Neural crest cell (in vitro differentiated cells): ENCODE measurements around the gene RDH14. TPM values are rescaled to one million over a fixed set of nuclear protein-coding genes. Genes with fewer than 3 reads are reported as not detected.

Source experiments
- DNase-seq: peaks from one replicate; pipeline ENCODE4 v3.0.0; 2021; ENCODE audit warnings: low read depth, mixed read lengths, low spot score
- H3K27ac Mint-ChIP-seq: one replicate; pipeline ENCODE4 v1.8.0; 2021; ENCODE audit warnings: mild to moderate bottlenecking, mixed read lengths; ENCODE audit not compliant: unreplicated experiment
- H3K27me3 Mint-ChIP-seq: 2 replicates; pipeline ENCODE4 v1.8.0; 2021; ENCODE audit warnings: low read depth, mild to moderate bottlenecking, mixed read lengths
- H3K36me3 Mint-ChIP-seq: 2 replicates; pipeline ENCODE4 v1.8.0; 2021; ENCODE audit warnings: low read depth, mild to moderate bottlenecking, mixed read lengths
- H3K4me1 Mint-ChIP-seq: 2 replicates; pipeline ENCODE4 v1.8.0; 2021; ENCODE audit warnings: mixed read lengths
- H3K4me3 Mint-ChIP-seq: one replicate; pipeline ENCODE4 v1.8.0; 2021; ENCODE audit warnings: mild to moderate bottlenecking, mixed read lengths
- H3K9me3 Mint-ChIP-seq: 2 replicates; pipeline ENCODE4 v1.8.0; 2021; ENCODE audit warnings: mixed read lengths
- total RNA-seq: library from RNA; stranded (reverse); gene quantifications from 2 replicates; pipeline ENCODE4 v1.2.1, GENCODE V29; 2021
- TF ChIP-seq, protein P1 (sequence below): fragments of 200-600 bp; sonication (generic); conservative IDR thresholded peaks from 2 replicates; pipeline ENCODE4 v1.5.0; 2021; ENCODE audit warnings: antibody characterized with exemption, mild to moderate bottlenecking

RDH14 gene
- total RNA-seq, 1 donor from 2014 or later = 18.7 TPM

- H3K4me1 Mint-ChIP-seq = peaks cover 6% of the 10 kb centered on the region
- DNase-seq = no peak
- TF ChIP-seq, protein P1, sequence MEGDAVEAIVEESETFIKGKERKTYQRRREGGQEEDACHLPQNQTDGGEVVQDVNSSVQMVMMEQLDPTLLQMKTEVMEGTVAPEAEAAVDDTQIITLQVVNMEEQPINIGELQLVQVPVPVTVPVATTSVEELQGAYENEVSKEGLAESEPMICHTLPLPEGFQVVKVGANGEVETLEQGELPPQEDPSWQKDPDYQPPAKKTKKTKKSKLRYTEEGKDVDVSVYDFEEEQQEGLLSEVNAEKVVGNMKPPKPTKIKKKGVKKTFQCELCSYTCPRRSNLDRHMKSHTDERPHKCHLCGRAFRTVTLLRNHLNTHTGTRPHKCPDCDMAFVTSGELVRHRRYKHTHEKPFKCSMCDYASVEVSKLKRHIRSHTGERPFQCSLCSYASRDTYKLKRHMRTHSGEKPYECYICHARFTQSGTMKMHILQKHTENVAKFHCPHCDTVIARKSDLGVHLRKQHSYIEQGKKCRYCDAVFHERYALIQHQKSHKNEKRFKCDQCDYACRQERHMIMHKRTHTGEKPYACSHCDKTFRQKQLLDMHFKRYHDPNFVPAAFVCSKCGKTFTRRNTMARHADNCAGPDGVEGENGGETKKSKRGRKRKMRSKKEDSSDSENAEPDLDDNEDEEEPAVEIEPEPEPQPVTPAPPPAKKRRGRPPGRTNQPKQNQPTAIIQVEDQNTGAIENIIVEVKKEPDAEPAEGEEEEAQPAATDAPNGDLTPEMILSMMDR = no peak
- H3K27ac Mint-ChIP-seq = no peak overlapping the region
- H3K36me3 Mint-ChIP-seq = no peaks in the 10 kb centered on the region
- H3K9me3 Mint-ChIP-seq = no peaks in the 10 kb centered on the region
- H3K4me3 Mint-ChIP-seq = no peak overlapping the region
- H3K27me3 Mint-ChIP-seq = peaks cover 5% of the 10 kb centered on the region
Measured at GRCh38 chr2:18518116-18519111, 42.0 kb downstream of the RDH14 start.

- Mint-ChIP-seq H3K27ac (no peak overlapping the region), H3K36me3 (no peaks in the 10 kb centered on the region), H3K27me3 (peaks cover 5% of the 10 kb centered on the region), H3K4me3 (no peak overlapping the region), H3K9me3 (no peaks in the 10 kb centered on the region), H3K4me1 (peaks cover 6% of the 10 kb centered on the region)
- TF ChIP-seq, protein P1 = no peak
- no peak for DNase-seq
Measured at GRCh38 chr2:18517386-18517785, 43.1 kb downstream of the RDH14 start.

- peaks cover 6% of the 10 kb centered on the region for H3K4me1 Mint-ChIP-seq
- no peak overlapping the region for H3K4me3 Mint-ChIP-seq
- DNase-seq = no peak
- no peaks in the 10 kb centered on the region for H3K9me3 Mint-ChIP-seq
- no peak overlapping the region for H3K27ac Mint-ChIP-seq
- peaks cover 5% of the 10 kb centered on the region for H3K27me3 Mint-ChIP-seq
- H3K36me3 Mint-ChIP-seq = no peaks in the 10 kb centered on the region
- TF ChIP-seq, protein P1 = no peak
Measured at GRCh38 chr2:18516112-18516511, 44.3 kb downstream of the RDH14 start.

DNA sequence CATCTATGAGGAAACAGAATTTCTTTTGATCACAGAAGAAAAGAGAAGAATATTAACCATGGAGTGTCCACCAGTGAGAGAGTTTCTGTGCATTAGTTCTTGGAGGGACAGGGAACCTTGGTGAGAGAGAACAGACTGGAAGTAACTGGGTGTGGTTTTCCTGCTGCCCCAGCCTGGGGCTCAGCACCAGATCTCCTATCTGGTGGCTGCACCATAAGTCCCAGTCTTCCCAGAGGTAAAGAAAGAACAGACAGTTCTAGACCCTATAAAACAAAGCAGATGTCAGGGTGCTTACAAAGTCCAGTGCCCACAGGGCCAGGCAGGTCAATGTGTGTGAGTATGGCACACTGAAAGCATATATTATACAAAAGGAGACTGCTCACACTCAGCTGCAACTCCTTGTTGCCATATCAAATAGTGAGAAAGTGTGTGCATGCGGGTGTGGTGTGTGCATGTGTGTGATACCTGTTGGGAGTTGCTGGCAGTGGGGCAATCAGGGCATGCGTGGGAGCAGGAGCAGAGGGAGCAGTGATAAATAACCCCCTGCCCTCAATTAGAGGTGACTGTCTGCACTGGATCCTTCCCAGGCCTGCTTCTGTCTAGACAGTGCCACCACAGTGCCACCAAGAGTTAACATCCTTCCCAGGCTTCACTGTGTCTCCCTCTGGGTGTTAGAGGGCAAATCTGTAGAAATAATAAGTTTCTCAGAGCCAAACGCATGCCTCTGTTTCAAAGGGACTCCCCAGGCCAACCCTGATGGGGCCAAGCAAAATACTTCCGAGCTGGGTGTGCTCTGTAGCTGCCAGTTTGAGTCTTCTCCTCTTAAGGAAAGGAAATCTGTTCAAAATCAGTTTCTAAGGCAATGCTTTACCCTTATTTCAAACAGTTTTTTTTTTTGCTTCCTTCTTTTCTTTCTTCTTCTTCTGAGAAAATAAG is 45.7 kb downstream of the RDH14 start:
- DNase-seq = no peak
- peaks cover 12% of the 10 kb centered on the region for H3K27me3 Mint-ChIP-seq
- H3K4me1 Mint-ChIP-seq = peaks cover 6% of the 10 kb centered on the region
- H3K4me3 Mint-ChIP-seq = no peak overlapping the region
- no peak overlapping the region for H3K27ac Mint-ChIP-seq
- no peaks in the 10 kb centered on the region for H3K36me3 Mint-ChIP-seq
- TF ChIP-seq, protein P1 = no peak
- H3K9me3 Mint-ChIP-seq = no peaks in the 10 kb centered on the region

DNA sequence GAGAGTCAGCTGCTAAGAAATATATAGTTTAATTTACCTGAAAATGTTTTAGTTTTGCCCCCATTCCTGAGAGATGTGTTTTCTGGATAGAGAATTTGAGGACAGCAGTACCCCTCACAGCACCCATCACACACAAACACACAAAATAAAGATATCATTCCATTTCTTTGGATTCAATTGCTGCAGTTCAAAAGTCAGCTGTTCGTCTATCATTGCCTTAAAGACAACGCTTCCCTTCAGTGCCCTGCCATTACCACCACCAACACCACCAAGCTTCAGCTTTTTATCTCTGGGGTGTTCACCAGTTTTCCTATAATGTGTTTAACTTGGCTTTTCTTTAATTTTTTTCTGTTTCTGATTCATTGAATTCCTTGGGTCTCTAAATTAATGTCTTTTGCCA is 49.7 kb downstream of the RDH14 start:
- H3K36me3 Mint-ChIP-seq = no peaks in the 10 kb centered on the region

More for the DNA sequence above, 49.7 kb downstream of the RDH14 start:
- Mint-ChIP-seq H3K9me3 (no peaks in the 10 kb centered on the region), H3K27ac (no peak overlapping the region), H3K4me3 (no peak overlapping the region), H3K27me3 (peaks cover 16% of the 10 kb centered on the region), H3K4me1 (peaks cover 6% of the 10 kb centered on the region)
- DNase-seq = no peak
- TF ChIP-seq, protein P1 = no peak
